MM.1S (cell line): ENCODE data around the gene EIF3CL.
"Not testable (repeated sequence)": the region's sequence is repeated elsewhere in the genome, so short reads cannot be mapped to it uniquely, and the experiment has no call there.

ENCODE experiments used
- CTCF ChIP-seq: fragments of 300-600 bp; sonication (generic); IDR thresholded peaks from 2 replicates; pipeline ENCODE4 v1.5.1; 2016; ENCODE audit warnings: antibody characterized with exemption, low read length, mixed read lengths
- EZH2phosphoT487 ChIP-seq: fragments of 300-600 bp; sonication (generic); IDR thresholded peaks from 2 replicates; pipeline ENCODE4 v1.6.1; 2018; ENCODE audit warnings: antibody characterized with exemption, low read length

- not testable (repeated sequence) for TF ChIP-seq EZH2phosphoT487, CTCF
Observed at GRCh38 chr16:28332632-28333031, 71.0 kb downstream of the EIF3CL start.
